GM19099 (cell line): ENCODE results near the gene GRID1.

ENCODE experiments used
- POLR2A ChIP-seq: IDR thresholded peaks from 3 replicates; pipeline ENCODE4 v1.6.1; 2011; ENCODE audit warnings: low read depth; ENCODE audit not compliant: insufficient read length; ENCODE audit errors: extremely low read depth

Gene GRID1

GRCh38 chr10:86167121-86167761 lies 199.4 kb downstream of the GRID1 start:
- TF ChIP-seq POLR2A, result no peak

- no peak for TF ChIP-seq POLR2A
These were observed 200.9 kb downstream of the GRID1 start for GRCh38 chr10:86165666-86166065.

- TF ChIP-seq POLR2A, result no peak
These were observed 201.5 kb downstream of the GRID1 start for GRCh38 chr10:86164960-86165630.

- TF ChIP-seq POLR2A, result no peak
These were observed 202.3 kb downstream of the GRID1 start for GRCh38 chr10:86164174-86164774.

GRCh38 chr10:86163522-86164173 lies 202.9 kb downstream of the GRID1 start:
- TF ChIP-seq POLR2A, result no peak

- no peak for TF ChIP-seq POLR2A
These were observed 203.7 kb downstream of the GRID1 start for GRCh38 chr10:86162696-86163400.

- TF ChIP-seq POLR2A, result no peak
These were observed 204.6 kb downstream of the GRID1 start for GRCh38 chr10:86162036-86162435.

- TF ChIP-seq POLR2A, result no peak
These were observed 205.6 kb downstream of the GRID1 start for GRCh38 chr10:86160890-86161585.

- no peak for TF ChIP-seq POLR2A
These were observed 206.8 kb downstream of the GRID1 start for GRCh38 chr10:86159797-86160196.

- no peak for TF ChIP-seq POLR2A
These were observed 211.3 kb downstream of the GRID1 start for GRCh38 chr10:86155054-86155921.

- TF ChIP-seq POLR2A, result no peak
These were observed 212.8 kb downstream of the GRID1 start for GRCh38 chr10:86153751-86154150.

- no peak for TF ChIP-seq POLR2A
These were observed 213.7 kb downstream of the GRID1 start for GRCh38 chr10:86152911-86153310.

- TF ChIP-seq POLR2A, result no peak
These were observed 214.2 kb downstream of the GRID1 start for GRCh38 chr10:86152354-86152753.

- TF ChIP-seq POLR2A, result no peak
These were observed 215.0 kb downstream of the GRID1 start for GRCh38 chr10:86151613-86152012.

GRCh38 chr10:86149257-86149656 lies 217.3 kb downstream of the GRID1 start:
- no peak for TF ChIP-seq POLR2A
